ENCODE results near the gene PLEKHA6. TPM values are rescaled to one million over a fixed set of nuclear protein-coding genes. Genes with fewer than 3 reads are reported as not detected.
A peak's percentile ranks its signal among the peaks of the same experiment; 100 is the strongest.

The PLEKHA6 gene
- total and polyA plus RNA-seq, 10 donors: 0.47 to 6.5 (median 2.7) TPM

GRCh38 chr1:204383163-204383904 lies 23.6 kb upstream of the PLEKHA6 start:
- TF ChIP-seq POLR2A (IDR thresholded peaks at IDR 0.05): no peak
- no peak for TF ChIP-seq CTCF (IDR thresholded peaks at IDR 0.05 in 8 of 11, conservative IDR thresholded peaks at IDR 0.05 in 3 of 11)
- no peak for TF ChIP-seq POLR2AphosphoS5 (IDR thresholded peaks at IDR 0.05)

DNA sequence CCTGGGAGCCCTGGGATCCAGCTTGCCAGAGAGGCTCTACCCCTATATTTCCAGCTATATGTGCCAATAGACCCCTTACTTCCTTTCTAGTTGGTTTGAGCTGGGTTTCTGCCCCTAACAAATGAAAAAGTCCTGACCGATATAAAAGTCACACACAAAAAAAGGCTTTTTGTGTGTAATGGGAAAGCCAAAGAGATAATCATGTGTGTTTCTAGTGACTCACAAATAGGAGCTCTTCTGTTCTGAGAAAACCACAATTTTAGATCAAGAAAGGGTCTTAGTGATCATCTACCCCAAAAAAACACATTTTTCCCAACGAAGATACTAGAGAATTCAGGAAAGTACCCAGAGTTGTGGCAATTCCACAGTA lies 23.0 kb upstream of the PLEKHA6 start:
- Histone ChIP-seq H3K9me3 (no peaks in the 10 kb centered on the region), H3K27ac (peak overlapping the region in 1 of 8 donors; percentile 23), H3K36me3 (no peaks in the 10 kb centered on the region), H3K4me1 (peaks cover 0 to 26% (median 11%) of the 10 kb centered on the region in 6 donors), H3K4me3 (peak overlapping the region in 5 of 8 donors; percentile 3 to 61 (median 20)), H3K27me3 (replicated peaks in 1 of 7) (peaks cover 0 to 43% (median 9%) of the 10 kb centered on the region in 7 donors)
- 41 to 83% (median 78%) methylated on average over 2 of the region's 2 CpGs for WGBS, 5 donors
- DNase-seq: no peak
- TF ChIP-seq POLR2A (IDR thresholded peaks at IDR 0.05) (no peak), CTCF (IDR thresholded peaks at IDR 0.05 in 8 of 11, conservative IDR thresholded peaks at IDR 0.05 in 3 of 11) (no peak), POLR2AphosphoS5 (IDR thresholded peaks at IDR 0.05) (no peak)
- intact Hi-C loops (cut with DNase I; ENCODE audit: low total_unique reads): no loop called here

More at GRCh38 chr1:204383163-204383904, 23.6 kb upstream of the PLEKHA6 start:
- Histone ChIP-seq H3K27ac (no peak overlapping the region), H3K9me3 (no peaks in the 10 kb centered on the region), H3K27me3 (replicated peaks in 1 of 7) (peaks cover 0 to 36% (median 3%) of the 10 kb centered on the region in 7 donors), H3K4me3 (no peak overlapping the region), H3K4me1 (peaks cover 0 to 20% (median 5%) of the 10 kb centered on the region in 6 donors), H3K36me3 (no peaks in the 10 kb centered on the region)
- WGBS, 5 donors: 74 to 84% (median 81%) methylated on average over 5 of the region's 5 CpGs
- intact Hi-C loops (cut with DNase I; ENCODE audit: low total_unique reads): no loop called here
- no peak for DNase-seq

- DNase-seq: no peak
- Histone ChIP-seq H3K4me1 (peaks cover 0 to 40% (median 17%) of the 10 kb centered on the region in 6 donors), H3K27me3 (replicated peaks in 1 of 7) (peaks cover 0 to 66% (median 27%) of the 10 kb centered on the region in 7 donors), H3K36me3 (no peaks in the 10 kb centered on the region), H3K27ac (no peak overlapping the region), H3K4me3 (no peak overlapping the region), H3K9me3 (no peaks in the 10 kb centered on the region)
- TF ChIP-seq CTCF (IDR thresholded peaks at IDR 0.05 in 8 of 11, conservative IDR thresholded peaks at IDR 0.05 in 3 of 11) (no peak), POLR2A (IDR thresholded peaks at IDR 0.05) (no peak), POLR2AphosphoS5 (IDR thresholded peaks at IDR 0.05) (no peak)
- WGBS, 5 donors: 75 to 92% (median 86%) methylated on average over 8 of the region's 8 CpGs
- intact Hi-C loops (cut with DNase I; ENCODE audit: low total_unique reads): no loop called here
These were observed 20.6 kb upstream of the PLEKHA6 start for GRCh38 chr1:204380293-204380831.
